Neuron (in vitro differentiated cells): ENCODE measurements around the gene DSCAM.
"Not testable (repeated sequence)": the region's sequence is repeated elsewhere in the genome, so short reads cannot be mapped to it uniquely, and the experiment has no call there.

Experiments
- H2AFZ ChIP-seq: one replicate; pipeline ENCODE4 v1.6.1; 2013; ENCODE audit warnings: low read depth, mild to moderate bottlenecking, inconsistent platforms, low read length, moderate library complexity
- H3K27me3 ChIP-seq: one replicate; pipeline ENCODE4 v1.6.1; 2013; ENCODE audit warnings: low read length; ENCODE audit not compliant: insufficient read depth
- H3K36me3 ChIP-seq: one replicate; pipeline ENCODE4 v1.6.1; 2013; ENCODE audit warnings: low read length; ENCODE audit not compliant: insufficient read depth
- H3K4me1 ChIP-seq: one replicate; pipeline ENCODE4 v1.6.1; 2013; ENCODE audit warnings: low read length; ENCODE audit not compliant: insufficient read depth
- H3K4me3 ChIP-seq: 2 replicates; pipeline ENCODE4 v1.5.1; 2013; ENCODE audit warnings: mild to moderate bottlenecking, low read length, moderate library complexity
- H3K9me3 ChIP-seq: one replicate; pipeline ENCODE4 v1.6.1; 2013; ENCODE audit warnings: low read length

The DSCAM gene

DNA sequence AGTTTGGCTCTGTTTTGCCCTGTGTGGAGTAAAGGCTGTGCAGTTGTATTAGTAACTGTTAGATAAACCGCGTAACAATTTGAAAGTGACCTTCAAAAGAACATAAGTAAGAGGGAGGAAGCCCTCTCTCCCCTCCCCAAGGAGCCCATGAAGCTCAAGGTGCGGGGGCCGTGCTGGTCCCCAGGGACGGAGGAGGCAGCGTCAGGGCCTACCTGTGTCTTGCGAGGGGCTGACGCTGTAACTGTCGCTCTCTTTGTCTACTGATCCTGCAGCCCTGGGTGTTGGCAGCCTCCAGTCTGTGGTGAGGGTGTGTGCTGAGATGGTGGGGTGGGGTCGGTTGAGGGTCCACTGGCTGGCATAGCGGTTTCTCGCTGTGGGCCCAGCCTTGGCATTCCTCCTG, 803.1 kb downstream of the DSCAM start:
- no peak overlapping the region for H3K4me3 ChIP-seq
- no peaks in the 10 kb centered on the region for H3K4me1 ChIP-seq
- no peaks in the 10 kb centered on the region for H3K27me3 ChIP-seq
- H3K36me3 ChIP-seq = no peaks in the 10 kb centered on the region
- no peak overlapping the region for H2AFZ ChIP-seq
- no peaks in the 10 kb centered on the region for H3K9me3 ChIP-seq

DNA sequence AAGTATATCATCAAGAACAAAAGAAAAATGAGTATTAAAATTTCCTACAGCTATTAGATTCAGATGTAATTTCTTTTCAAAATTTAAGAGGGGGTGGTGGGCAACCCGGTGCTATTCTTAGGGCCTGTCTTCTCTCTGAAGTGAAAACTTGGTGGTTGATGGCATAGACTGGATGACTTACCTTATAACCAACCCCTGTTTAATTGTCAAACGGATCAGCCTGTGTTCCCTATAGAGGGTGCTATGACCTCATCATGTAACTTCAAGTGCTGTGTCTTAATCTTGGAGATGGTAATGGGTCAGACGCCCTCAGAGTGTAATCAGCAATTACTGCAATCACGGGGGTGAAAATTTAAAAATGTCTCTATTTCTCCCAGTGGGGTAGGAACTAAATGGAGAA, 803.5 kb downstream of the DSCAM start:
- no peaks in the 10 kb centered on the region for H3K4me1 ChIP-seq
- no peaks in the 10 kb centered on the region for H3K27me3 ChIP-seq
- H3K36me3 ChIP-seq = no peaks in the 10 kb centered on the region
- no peak overlapping the region for H3K4me3 ChIP-seq
- H2AFZ ChIP-seq = no peak overlapping the region
- H3K9me3 ChIP-seq = no peaks in the 10 kb centered on the region

DNA sequence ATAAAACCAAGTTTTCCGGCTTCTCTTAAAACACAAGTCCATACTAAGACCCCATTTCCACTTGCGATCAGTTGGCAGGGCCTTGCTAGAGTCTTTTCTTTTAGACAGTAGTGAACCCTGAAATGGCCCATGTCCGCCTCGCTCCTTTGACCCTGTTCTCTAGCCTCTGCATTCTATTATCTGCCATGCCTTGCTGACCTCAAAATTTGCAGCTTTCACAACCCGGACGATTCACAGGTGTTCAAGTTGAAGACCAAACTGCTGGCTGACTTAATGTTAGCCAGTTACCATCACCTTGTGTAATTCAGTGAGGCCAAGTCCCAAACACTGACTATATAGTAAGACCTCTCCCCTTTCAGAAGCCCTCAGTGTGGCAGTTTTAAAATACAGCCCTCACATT, 805.5 kb downstream of the DSCAM start:
- H2AFZ ChIP-seq = no peak overlapping the region
- H3K4me1 ChIP-seq = no peaks in the 10 kb centered on the region
- no peaks in the 10 kb centered on the region for H3K36me3 ChIP-seq
- no peak overlapping the region for H3K4me3 ChIP-seq
- H3K27me3 ChIP-seq = no peaks in the 10 kb centered on the region
- no peaks in the 10 kb centered on the region for H3K9me3 ChIP-seq

DNA sequence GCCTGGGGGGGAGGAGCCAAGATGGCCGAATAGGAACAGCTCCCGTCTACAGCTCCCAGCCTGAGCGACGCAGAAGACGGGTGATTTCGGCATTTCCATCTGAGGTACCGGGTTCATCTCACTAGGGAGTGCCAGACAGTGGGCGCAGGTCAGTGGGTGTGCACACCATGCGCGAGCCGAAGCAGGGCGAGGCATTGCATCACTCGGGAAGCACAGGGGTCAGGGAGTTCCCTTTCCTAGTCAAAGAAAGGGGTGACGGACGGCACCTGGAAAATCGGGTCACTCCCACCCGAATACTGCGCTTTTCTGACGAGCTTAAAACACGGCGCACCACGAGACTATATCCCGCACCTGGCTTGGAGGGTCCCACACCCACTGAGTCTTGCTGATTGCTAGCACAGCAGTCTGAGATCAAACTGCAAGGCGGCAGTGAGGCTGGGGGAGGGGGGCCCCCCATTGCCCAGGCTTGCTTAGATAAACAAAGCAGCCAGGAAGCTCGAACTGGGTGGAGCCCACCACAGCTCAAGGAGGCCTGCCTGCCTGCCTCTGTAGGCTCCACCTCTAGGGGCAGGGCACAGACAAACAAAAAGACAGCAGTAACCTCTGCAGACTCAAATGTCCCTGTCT, 813.7 kb downstream of the DSCAM start:
- not testable (repeated sequence) for H3K36me3 ChIP-seq, H3K27me3 ChIP-seq

DNA sequence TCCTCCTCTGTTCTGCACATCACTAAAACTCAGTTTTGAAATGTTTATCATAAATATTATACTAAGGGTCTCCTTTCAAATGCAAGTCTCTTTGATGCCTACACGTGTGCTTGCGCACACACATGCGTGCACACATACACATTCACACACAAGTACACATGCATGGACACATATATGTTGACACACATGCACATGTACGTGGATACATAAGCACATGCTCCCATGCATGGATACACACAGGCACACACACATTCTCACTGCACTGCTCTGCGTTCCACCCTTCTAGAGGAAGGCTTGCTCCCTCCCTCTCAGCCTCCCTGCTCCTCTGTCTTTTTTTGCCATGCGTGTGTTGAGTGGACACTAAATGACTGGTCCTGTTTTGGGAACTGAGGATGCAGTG, 817.1 kb downstream of the DSCAM start:
- H2AFZ ChIP-seq = no peak overlapping the region

More for the DNA sequence above, 813.7 kb downstream of the DSCAM start:
- not testable (repeated sequence) for H2AFZ ChIP-seq, H3K9me3 ChIP-seq, H3K4me3 ChIP-seq, H3K4me1 ChIP-seq

DNA sequence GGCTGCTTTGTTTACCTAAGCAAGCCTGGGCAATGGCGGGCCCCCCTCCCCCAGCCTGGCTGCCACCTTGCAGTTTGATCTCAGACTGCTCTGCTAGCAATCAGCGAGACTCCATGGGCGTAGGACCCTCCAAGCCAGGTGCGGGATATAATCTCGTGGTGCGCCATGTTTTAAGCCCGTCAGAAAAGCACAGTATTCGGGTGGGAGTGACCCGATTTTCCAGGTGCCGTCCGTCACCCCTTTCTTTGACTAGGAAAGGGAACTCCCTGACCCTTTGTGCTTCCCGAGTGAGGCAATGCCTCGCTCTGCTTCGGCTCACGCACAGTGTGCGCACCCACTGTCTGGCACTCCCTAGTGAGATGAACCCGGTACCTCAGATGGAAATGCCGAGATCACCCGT, 818.6 kb downstream of the DSCAM start:
- not testable (repeated sequence) for H3K36me3 ChIP-seq, H3K27me3 ChIP-seq, H3K4me1 ChIP-seq, H2AFZ ChIP-seq, H3K9me3 ChIP-seq, H3K4me3 ChIP-seq

More for the DNA sequence above, 817.1 kb downstream of the DSCAM start:
- H3K4me3 ChIP-seq = no peak overlapping the region
- H3K4me1 ChIP-seq = no peaks in the 10 kb centered on the region
- H3K9me3 ChIP-seq = no peaks in the 10 kb centered on the region
- no peaks in the 10 kb centered on the region for H3K36me3 ChIP-seq
- H3K27me3 ChIP-seq = no peaks in the 10 kb centered on the region

DNA sequence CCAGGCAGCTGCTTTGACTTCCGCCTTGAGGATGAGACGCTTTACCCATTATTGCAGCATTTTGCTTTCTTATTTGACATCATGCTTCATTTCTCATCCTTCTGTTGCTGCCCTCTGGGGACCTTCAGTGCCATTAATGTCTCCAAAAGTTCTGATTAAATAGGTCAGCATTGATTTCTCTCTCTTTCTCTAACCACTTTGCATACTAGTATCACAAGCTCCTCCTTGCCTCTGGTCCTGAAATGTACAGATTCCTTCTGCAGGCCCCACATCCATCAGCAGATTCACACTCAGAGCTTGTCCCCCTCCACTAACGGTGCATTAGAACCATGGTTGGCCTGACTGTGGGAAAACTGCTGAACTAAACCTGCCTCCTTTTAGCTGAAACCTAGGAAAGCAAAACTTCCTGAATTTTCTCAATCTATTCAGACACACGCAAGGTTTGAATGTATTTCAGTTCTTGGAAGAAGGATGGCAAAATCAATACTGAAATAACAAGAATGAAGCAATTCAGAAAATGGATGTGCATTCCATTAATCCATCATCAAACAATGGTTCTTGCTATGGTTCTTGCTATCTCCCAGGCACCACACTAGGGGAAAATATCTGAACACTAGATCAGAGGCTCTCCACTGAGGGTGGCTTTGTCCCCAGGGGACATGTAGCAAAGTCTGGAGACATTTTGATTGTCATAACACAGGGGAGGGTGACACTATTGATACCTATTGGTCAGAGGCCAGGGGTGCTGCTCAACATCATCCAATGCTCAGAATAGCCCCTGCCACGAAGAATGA, 825.2 kb downstream of the DSCAM start:
- no peaks in the 10 kb centered on the region for H3K9me3 ChIP-seq

DNA sequence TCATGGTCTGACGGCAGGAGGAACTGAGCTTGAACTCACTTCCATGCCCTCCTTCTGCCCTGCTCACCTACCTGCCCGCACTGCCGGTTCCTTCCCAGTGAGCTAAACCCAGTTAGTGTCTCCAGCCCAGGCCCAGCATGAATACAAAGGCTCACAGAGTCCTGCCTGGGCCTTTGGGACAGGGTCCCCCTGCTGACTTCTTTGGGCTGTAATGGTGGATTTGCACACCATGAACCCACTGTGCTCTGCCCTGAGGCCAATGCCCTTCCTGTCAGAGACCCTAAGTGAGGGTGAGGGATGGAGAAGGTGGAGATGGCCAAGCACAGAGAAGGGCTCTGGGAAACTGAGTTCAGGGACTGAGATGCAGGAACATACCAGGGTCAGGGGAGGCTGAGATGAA, 826.3 kb downstream of the DSCAM start:
- Histone ChIP-seq H3K36me3 (no peaks in the 10 kb centered on the region), H3K9me3 (no peaks in the 10 kb centered on the region), H2AFZ (no peak overlapping the region), H3K4me1 (no peaks in the 10 kb centered on the region), H3K4me3 (no peak overlapping the region), H3K27me3 (no peaks in the 10 kb centered on the region)

More for the DNA sequence above, 825.2 kb downstream of the DSCAM start:
- no peaks in the 10 kb centered on the region for H3K4me1 ChIP-seq
- H2AFZ ChIP-seq = no peak overlapping the region
- H3K4me3 ChIP-seq = no peak overlapping the region
- no peaks in the 10 kb centered on the region for H3K36me3 ChIP-seq
- H3K27me3 ChIP-seq = no peaks in the 10 kb centered on the region

DNA sequence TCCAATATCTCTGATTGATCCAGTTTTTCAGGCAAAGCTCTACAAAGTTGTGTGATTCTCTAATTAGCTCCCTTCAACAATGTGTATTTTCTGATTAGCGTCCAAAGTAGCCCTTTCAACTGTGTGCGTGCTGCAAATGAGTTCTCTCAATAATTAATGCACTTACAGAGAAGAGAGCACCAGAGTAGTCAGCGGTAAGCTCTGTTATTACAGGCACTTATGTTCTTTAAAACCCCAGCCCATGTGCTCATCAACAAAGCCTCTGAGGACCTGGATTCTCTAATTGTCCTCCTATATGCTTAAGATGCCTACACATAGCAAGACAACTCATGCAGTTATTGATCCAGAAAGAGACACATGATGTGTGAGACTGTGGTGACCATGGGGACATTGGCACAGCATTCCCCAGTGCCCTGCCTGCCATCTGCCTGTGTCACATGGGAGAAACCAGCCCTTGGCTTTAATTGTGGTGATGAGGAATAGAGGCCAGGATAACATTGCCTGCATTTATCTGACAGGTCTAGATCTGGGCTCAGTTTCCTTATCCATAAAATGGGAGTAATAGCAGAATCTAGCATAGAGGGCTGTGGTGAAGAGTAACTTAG, 828.0 kb downstream of the DSCAM start:
- Histone ChIP-seq H3K36me3 (no peaks in the 10 kb centered on the region), H3K4me1 (no peaks in the 10 kb centered on the region)

DNA sequence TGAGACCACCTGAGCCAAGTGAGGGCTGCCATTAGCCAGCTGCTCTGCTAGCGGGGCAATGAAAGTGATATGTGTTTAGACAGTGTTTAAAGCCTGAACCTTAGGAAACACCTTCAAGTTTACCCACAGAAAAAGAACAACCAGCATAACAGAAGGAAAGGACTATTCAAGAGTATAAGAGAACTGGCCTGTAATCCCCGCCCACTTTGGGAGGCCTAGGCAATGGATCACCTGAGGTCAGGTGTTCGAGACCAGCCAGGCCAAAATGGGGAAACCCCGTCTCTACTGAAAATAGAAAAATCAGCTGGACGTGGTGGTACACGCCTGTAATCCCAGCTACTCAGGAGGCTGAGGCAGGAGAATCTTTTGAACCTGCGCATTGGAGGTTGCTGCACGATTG, 830.3 kb downstream of the DSCAM start:
- no peaks in the 10 kb centered on the region for H3K4me1 ChIP-seq
- H3K27me3 ChIP-seq = no peaks in the 10 kb centered on the region
- H3K36me3 ChIP-seq = no peaks in the 10 kb centered on the region
- H3K4me3 ChIP-seq = no peak overlapping the region
- H2AFZ ChIP-seq = no peak overlapping the region
- no peaks in the 10 kb centered on the region for H3K9me3 ChIP-seq

More for the DNA sequence above, 828.0 kb downstream of the DSCAM start:
- H3K27me3 ChIP-seq = no peaks in the 10 kb centered on the region
- no peak overlapping the region for H3K4me3 ChIP-seq
- no peak overlapping the region for H2AFZ ChIP-seq
- no peaks in the 10 kb centered on the region for H3K9me3 ChIP-seq

DNA sequence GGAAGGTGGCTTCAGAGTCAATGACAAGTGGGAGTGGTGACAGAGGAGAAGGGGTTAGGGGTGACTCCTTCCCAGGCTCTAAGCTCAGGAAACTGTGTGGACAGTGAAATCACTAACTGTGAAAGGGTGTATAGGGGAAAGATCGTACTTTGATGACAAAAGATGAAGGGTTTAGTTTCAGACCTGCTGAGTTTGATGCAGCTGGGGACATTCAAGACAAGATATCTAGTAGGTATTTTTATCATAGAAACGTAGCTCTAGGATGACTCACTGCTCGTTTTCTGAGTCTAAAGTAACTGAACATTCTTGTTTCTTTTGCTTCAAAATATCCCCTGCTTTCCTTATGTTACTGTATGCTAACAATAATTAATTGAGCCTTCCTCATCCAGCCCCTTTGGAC, 830.7 kb downstream of the DSCAM start:
- no peaks in the 10 kb centered on the region for H3K4me1 ChIP-seq
- no peak overlapping the region for H2AFZ ChIP-seq
- no peaks in the 10 kb centered on the region for H3K36me3 ChIP-seq
- no peaks in the 10 kb centered on the region for H3K9me3 ChIP-seq
- H3K4me3 ChIP-seq = no peak overlapping the region
- H3K27me3 ChIP-seq = no peaks in the 10 kb centered on the region

DNA sequence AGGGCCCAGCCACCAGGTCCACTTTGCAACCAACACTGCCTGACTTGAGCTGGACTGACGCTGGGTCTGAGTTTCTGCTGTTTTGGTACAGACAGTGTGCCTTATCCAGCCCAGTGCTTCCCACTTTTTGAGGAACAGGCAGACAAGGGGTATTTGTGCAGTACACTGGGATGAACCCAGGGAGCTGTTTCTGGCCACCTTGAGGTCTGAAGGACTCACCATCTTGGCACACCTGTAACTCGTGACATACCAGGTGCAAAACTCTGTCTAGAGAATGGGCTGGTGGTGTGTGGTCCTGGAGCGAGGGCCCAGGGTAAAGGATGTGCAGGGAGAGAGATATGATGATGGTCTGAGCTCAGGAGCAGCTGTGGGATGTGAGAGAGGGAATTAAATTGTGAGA, 831.1 kb downstream of the DSCAM start:
- no peak overlapping the region for H3K4me3 ChIP-seq
- H3K9me3 ChIP-seq = no peaks in the 10 kb centered on the region
- H2AFZ ChIP-seq = no peak overlapping the region
- H3K4me1 ChIP-seq = no peaks in the 10 kb centered on the region
- H3K36me3 ChIP-seq = no peaks in the 10 kb centered on the region
- no peaks in the 10 kb centered on the region for H3K27me3 ChIP-seq

DNA sequence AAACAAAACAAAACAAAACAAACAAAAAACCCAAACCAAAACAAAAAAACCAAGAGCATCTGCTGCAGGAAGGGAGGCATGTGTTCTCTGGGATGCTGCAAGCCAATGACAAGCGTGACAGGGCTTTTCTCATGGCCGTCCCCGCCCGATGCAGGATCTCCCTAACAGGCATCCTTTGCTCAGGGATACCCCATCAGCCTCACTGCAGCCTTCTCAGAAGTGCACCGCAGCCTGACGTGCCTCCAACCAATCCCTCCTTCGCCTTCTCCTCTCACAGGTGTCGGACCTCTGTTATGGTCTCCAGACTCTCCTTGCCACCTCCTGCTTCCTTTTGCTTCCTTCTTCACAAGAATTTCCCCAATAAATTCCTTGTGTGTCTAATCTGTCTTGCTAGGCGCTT, 832.6 kb downstream of the DSCAM start:
- no peak overlapping the region for H3K4me3 ChIP-seq

More for the DNA sequence above, 832.6 kb downstream of the DSCAM start:
- Histone ChIP-seq H3K9me3 (no peaks in the 10 kb centered on the region), H2AFZ (no peak overlapping the region), H3K4me1 (no peaks in the 10 kb centered on the region), H3K27me3 (no peaks in the 10 kb centered on the region), H3K36me3 (no peaks in the 10 kb centered on the region)
